Left kidney (tissue), 2 donors: Measurements from ENCODE around the gene TPCN2. TPM values are rescaled to one million over a fixed set of nuclear protein-coding genes. Genes with fewer than 3 reads are reported as not detected.

Source experiments
- DNase-seq: peaks from one replicate; pipeline ENCODE4 v3.0.0-alpha.2; 2013
- polyA plus RNA-seq: library from polyadenylated mRNA; unstranded; fragments of 120-200 nt; gene quantifications from one replicate; pipeline ENCODE4 v1.2.1, GENCODE V29; 2013; ENCODE audit not compliant: insufficient read length

TPCN2 gene
- polyA plus RNA-seq, 1 donor = 17.3 TPM

- DNase-seq = no peak
Observed at GRCh38 chr11:69094111-69094914, 45.6 kb downstream of the TPCN2 start.

GRCh38 chr11:69094915-69095290 is 46.2 kb downstream of the TPCN2 start:
- no peak for DNase-seq

- DNase-seq = no peak
Observed at GRCh38 chr11:69095300-69095699, 46.6 kb downstream of the TPCN2 start.

GRCh38 chr11:69096473-69096872 is 47.7 kb downstream of the TPCN2 start:
- no peak for DNase-seq

- no peak for DNase-seq
Observed at GRCh38 chr11:69097263-69097662, 48.5 kb downstream of the TPCN2 start.

- DNase-seq = no peak
Observed at GRCh38 chr11:69099180-69099579, 50.4 kb downstream of the TPCN2 start.

- no peak for DNase-seq
Observed at GRCh38 chr11:69100454-69101114, 51.9 kb downstream of the TPCN2 start.

- DNase-seq = peak; percentile 64
Observed at GRCh38 chr11:69101115-69101791, 52.5 kb downstream of the TPCN2 start.

- no peak for DNase-seq
Observed at GRCh38 chr11:69101792-69102695, 53.3 kb downstream of the TPCN2 start.

- no peak for DNase-seq
Observed at GRCh38 chr11:69102732-69103615, 54.2 kb downstream of the TPCN2 start.

GRCh38 chr11:69104212-69104855 is 55.6 kb downstream of the TPCN2 start:
- DNase-seq = no peak

- no peak for DNase-seq
Observed at GRCh38 chr11:69104856-69105395, 56.2 kb downstream of the TPCN2 start.

- no peak for DNase-seq
Observed at GRCh38 chr11:69105461-69106030, 56.8 kb downstream of the TPCN2 start.

- no peak for DNase-seq
Observed at GRCh38 chr11:69106031-69106811, 57.5 kb downstream of the TPCN2 start.

- no peak for DNase-seq
Observed at GRCh38 chr11:69107413-69107812, 58.7 kb downstream of the TPCN2 start.

- DNase-seq = no peak
Observed at GRCh38 chr11:69108030-69108429, 59.3 kb downstream of the TPCN2 start.

- no peak for DNase-seq
Observed at GRCh38 chr11:69108559-69108958, 59.8 kb downstream of the TPCN2 start.

GRCh38 chr11:69109101-69109500 is 60.4 kb downstream of the TPCN2 start:
- no peak for DNase-seq

GRCh38 chr11:69110451-69110850 is 61.7 kb downstream of the TPCN2 start:
- no peak for DNase-seq
